NCI-H1092 (cell line): ENCODE results near the gene S100A12.
A peak's percentile ranks its signal among the peaks of the same experiment; 100 is the strongest.
"Not testable (repeated sequence)": the region's sequence is repeated elsewhere in the genome, so short reads cannot be mapped to it uniquely, and the experiment has no call there.

Experiments used
- DNase-seq: peaks from one replicate; lab custom pipeline; 2025; lab: John Stamatoyannopoulos, UW

Gene S100A12

GRCh38 chr1:153353226-153353947 is 22.0 kb downstream of the S100A12 start:
- peak; percentile 20 for DNase-seq

GRCh38 chr1:153352523-153352922 is 22.9 kb downstream of the S100A12 start:
- DNase-seq, result peak; percentile 63

- DNase-seq, result no peak
Observed at GRCh38 chr1:153350321-153350957, 25.0 kb downstream of the S100A12 start.

GRCh38 chr1:153349363-153350320 is 25.8 kb downstream of the S100A12 start:
- no peak for DNase-seq

GRCh38 chr1:153348511-153349362 is 26.7 kb downstream of the S100A12 start, which contains the start of gene PGLYRP4:
Gene PGLYRP4, minus strand, starts transcription at chr1:153348841. Its CDS starts 909 bp downstream, at chr1:153347932.
- no peak for DNase-seq

- no peak for DNase-seq
Observed at GRCh38 chr1:153347856-153348255, 27.6 kb downstream of the S100A12 start.

- DNase-seq, result not testable (repeated sequence)
Observed at GRCh38 chr1:153347049-153347448, 28.4 kb downstream of the S100A12 start.

- no peak for DNase-seq
Observed at GRCh38 chr1:153346077-153346723, 29.2 kb downstream of the S100A12 start.

GRCh38 chr1:153345187-153346076 is 30.0 kb downstream of the S100A12 start:
- DNase-seq, result peak; percentile 54

- no peak for DNase-seq
Observed at GRCh38 chr1:153344718-153345025, 30.7 kb downstream of the S100A12 start.

GRCh38 chr1:153343811-153344717 is 31.4 kb downstream of the S100A12 start:
- no peak for DNase-seq

- DNase-seq, result no peak
Observed at GRCh38 chr1:153343040-153343681, 32.3 kb downstream of the S100A12 start.

- no peak for DNase-seq
Observed at GRCh38 chr1:153342178-153342577, 33.2 kb downstream of the S100A12 start.

- DNase-seq, result no peak
Observed at GRCh38 chr1:153341431-153341934, 33.9 kb downstream of the S100A12 start.

GRCh38 chr1:153340356-153340755 is 35.1 kb downstream of the S100A12 start:
- no peak for DNase-seq

- no peak for DNase-seq
Observed at GRCh38 chr1:153339802-153340201, 35.6 kb downstream of the S100A12 start.

- DNase-seq, result no peak
Observed at GRCh38 chr1:153337980-153338853, 37.2 kb downstream of the S100A12 start.
